Cerebellar nuclear complex (tissue), 1 donor: ENCODE data around the gene MAP2K3.

Experiments used
- DNase-seq, 2 experiments: peaks; one replicate each; lab custom pipeline; 2025; lab: John Stamatoyannopoulos, UW

Gene MAP2K3

DNA sequence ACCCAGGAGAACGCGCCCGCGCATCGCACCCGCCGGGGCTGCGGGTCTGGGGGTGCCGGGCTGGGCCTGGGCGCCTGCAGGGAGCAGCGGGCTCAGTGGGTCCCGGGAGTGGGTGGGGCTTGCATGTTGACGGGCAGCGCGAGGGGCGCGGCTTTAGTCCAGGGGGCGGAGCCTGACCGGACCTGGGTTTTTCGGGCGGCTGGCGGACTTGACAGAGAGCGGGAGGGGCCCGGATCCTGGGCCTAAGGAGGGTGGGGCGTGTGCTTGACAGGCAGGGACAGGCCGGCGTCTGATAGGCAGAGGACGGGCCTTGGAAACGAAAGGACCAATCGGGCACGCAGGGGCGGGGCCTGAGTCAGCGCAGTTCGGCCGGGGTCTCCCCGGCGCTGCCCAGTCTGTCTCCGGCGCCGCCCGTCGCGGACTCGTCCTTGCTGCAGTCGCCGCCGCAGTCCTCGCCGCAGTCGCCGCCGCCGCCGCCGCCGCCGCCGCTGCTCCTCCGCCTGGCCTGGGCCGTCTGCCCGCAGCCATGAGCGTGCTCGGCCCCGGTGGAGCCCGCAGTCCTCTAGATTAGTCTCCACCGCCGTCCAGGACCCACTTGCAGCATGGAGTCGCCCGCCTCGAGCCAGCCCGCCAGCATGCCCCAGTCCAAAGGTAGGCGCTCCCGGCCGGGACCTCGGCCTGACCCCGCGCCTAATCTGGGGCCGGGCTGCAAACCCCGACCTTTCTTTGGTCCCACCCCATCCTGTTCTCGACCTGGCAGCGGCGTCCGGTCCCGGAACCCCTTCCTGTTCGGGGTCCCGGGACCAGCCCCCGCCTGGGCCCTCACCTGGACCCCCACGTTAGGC, at the start of gene MAP2K3:
Gene MAP2K3, plus strand, starts transcription at position 393 of the 845 bp plus-strand sequence. Its CDS starts 210 bp downstream, at position 603.
- peak; percentile 99 to 100 for DNase-seq

DNA sequence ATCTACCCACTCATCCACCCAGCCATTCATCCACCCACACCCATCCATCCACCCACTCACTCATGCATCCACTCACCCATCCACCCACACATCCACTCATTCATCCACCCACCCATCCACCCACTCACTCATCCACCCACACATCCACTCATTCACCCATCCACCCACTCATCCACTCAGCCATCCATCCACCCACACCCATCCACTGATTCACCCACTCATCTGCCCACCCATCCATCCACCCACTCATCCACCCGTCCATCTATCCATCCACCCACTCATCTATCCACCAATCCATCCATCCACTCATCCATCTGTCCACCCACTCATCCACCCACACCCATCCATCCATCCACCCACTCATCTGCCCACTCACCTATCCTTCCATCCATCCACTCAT, 48.6 kb upstream of the MAP2K3 start:
- no peak for DNase-seq

GRCh38 chr17:21239680-21240368, 44.7 kb upstream of the MAP2K3 start:
- no peak for DNase-seq

- no peak for DNase-seq
Measured at GRCh38 chr17:21240369-21241055, 44.0 kb upstream of the MAP2K3 start.

GRCh38 chr17:21241564-21241963, 42.9 kb upstream of the MAP2K3 start:
- DNase-seq: no peak

DNA sequence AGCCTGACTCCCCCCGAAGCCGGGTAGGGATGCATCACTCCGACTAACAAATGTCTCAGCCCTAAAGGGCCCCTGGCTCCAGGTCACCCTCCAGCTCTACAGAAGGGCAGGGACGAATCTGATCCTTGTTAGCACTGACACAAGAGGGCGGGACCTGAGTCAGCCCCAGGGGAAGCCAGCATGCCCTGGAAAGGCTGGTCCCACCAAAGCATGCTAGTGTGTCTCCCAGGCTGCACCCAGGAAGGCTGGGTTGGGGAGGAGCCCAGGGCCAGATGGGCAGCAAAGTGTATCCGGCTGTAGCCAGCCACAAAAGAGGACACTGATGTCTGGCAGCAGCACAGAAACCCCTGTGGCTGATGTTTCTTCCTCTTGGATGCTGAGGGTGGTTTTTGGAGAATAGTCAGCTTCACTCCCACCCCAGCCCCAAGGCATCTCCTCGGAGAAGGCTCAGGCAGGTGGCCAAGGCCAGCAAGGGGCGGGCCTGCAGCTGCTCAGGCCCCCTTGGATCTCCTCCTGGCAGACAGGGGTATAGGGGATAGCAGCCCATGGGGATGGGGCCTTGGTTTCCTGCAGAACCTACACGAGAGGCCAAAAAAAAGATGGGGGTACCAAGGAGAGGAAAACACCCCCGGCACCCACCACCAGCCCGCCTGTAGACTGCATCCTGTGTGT, 42.3 kb upstream of the MAP2K3 start:
- no peak for DNase-seq

GRCh38 chr17:21242780-21243515, 41.6 kb upstream of the MAP2K3 start:
- no peak for DNase-seq

GRCh38 chr17:21243516-21244303, 40.8 kb upstream of the MAP2K3 start:
- DNase-seq: no peak

GRCh38 chr17:21245639-21246084, 38.8 kb upstream of the MAP2K3 start:
- DNase-seq: no peak

GRCh38 chr17:21246698-21247097, 37.8 kb upstream of the MAP2K3 start:
- DNase-seq: no peak

DNA sequence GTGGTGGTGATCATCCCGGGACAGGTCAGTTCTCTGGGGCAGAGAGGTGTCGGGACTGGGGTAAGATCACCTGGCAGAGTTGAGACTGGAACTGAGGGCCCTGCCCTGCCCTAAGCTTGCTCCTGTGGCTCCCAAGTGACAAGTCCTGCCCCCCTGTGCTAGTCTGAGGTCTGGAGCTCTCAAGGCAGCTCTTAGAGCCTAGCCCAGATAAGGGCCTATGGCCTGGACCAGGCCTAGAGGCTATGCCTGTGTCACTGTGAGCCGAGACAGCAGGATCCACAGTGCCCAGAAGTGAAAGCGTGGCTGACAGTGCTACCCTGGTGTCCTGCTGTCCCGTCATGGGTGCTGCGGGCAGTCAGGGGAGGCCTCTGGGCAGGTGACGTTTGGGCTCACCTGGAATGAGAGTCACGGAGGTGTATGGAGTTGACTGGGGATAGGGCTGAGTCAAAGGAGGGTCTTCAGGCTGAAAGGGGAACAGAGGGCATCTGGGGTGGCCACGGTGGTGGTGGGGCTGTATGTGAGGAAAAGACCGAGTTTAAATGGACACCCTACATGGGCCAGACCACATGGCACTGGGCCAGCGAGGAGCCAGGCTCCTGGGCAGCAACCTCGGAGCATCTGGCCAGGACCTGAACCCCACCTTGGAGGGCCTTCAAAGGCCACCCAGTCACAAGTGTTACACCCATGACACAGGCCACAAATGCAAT, 36.8 kb upstream of the MAP2K3 start:
- no peak for DNase-seq

DNA sequence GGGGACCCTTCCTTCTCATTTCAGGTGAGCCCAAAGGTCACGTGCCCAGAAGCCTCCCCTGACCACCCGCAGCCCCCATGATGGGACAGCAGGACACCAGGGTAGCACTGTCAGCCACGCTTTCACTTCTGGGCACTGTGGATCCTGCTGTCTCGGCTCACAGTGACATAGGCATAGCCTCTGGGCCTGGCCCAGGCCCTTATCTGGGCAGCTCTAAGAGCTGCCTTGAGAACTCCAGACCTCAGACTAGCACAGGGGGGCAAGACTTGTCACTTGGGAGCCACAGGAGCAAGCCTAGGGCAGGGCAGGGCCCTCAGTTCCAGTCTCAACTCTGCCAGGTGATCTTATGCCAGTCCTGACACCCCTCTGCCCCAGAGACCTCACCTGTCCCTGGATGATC, 36.0 kb upstream of the MAP2K3 start:
- no peak for DNase-seq

DNA sequence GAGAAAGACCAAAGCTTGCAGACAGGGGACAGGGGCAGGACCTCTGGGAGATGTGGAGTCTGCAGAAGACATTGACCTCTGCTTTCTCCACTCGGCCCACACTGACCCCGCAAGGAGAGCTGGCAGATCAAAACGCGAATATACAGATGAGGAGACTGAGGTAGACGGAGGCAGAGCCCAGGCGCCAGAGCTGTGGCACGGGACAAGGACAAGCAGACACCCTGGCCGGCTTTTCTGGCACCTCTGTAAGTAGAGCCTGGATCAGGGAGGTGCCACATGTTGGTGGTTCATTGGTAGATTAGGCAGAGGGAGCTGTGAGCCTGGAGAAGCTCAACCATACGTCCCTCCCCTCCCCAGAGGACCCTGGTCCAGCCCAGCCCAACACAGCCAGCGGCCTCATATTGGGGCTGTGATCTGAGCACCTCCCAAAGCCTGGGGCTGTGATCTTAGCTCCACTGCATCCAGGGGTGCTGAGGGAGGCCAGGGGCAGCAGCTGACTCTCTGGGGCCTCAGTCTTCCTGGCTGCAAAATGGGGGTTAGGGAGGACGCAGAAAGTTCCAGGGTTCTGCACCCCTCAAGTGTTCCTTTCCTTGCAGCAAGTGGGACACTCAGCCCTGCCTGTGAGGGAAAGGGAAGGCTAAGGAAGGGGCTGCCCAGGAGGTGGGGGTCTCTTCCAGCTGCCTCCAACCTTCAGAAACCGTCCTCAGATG, 35.3 kb upstream of the MAP2K3 start:
- no peak for DNase-seq

GRCh38 chr17:21249920-21250703, 34.4 kb upstream of the MAP2K3 start:
- DNase-seq: no peak

DNA sequence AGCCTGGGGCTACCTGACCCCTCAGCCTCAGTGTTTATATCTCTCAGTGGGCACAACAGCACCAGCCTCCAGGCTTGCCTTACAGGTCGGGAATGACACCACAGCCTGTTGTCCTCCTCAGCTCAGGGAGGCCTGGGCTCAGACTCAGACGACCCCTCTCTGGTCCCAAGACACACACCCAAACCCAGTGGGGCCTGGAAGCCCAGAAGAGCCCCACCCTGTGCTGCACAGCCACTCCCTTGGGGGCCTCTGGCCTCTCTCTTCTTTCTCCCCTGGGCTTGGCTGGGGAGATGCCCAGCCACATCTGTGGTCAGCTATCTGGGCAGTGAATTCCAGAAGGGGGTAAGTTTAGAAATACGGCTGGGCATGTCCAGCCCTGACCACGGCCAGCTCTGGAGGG, 33.7 kb upstream of the MAP2K3 start:
- no peak for DNase-seq

DNA sequence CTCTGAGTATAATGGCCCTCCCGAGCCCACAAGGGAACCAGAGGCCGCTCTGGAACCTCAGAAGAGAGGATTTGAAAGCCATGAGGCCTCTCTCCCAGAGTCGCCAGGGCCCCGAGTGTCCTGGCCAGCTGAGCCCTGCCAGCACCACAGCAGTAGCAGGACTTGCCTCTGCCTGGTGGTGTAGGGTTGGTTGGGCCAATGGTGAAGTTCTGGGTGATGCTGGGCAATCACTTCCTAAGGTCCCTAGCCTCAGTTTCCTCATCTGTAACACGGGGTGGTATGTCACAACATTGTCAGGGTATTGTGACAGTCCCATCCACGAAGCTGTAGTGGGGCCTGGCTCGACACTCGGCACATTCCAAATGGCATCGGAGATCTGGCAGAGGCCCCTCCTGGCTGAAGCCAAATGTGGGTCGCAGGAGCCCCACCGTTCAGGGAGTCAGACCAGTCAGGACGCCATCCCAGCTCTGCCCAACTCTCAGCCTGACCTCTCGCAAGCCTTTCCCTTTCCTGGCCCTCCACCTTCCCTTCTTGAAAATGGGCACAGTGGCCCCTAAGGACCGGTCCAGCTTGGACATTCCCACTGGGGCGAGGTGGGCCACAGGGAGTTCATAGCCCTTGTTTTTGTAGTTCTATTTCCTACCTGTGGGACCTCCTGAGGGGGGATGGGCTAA, 33.0 kb upstream of the MAP2K3 start:
- DNase-seq: no peak

- DNase-seq: no peak
Measured at GRCh38 chr17:21252289-21252795, 32.2 kb upstream of the MAP2K3 start.
